SK-N-SH (cell line): ENCODE measurements around the gene CCT6B. TPM values are rescaled to one million over a fixed set of nuclear protein-coding genes. Genes with fewer than 3 reads are reported as not detected.

Experiments
- CTCF ChIA-PET: fragments of 300-600, 350-600 bp; formaldehyde crosslinking; extraction: SDS; loops from one replicate; lab custom pipeline; 2021; lab: Yijun Ruan, JAX
- POLR2A ChIA-PET: fragments of 350-600 bp; sonication (Branson Sonifier 250); formaldehyde crosslinking; extraction: SDS; loops from one replicate; lab custom pipeline; 2020; ENCODE audit warnings: antibody characterized with exemption, inconsistent platforms; lab: Yijun Ruan, JAX
- DNase-seq: peaks from one replicate; pipeline ENCODE4 v3.0.0; 2012
- H2AFZ ChIP-seq: fragments of 200-600 bp; sonication (generic); 2 replicates; pipeline ENCODE4 v1.8.1; 2016; ENCODE audit warnings: antibody characterized with exemption, mild to moderate bottlenecking, low read depth
- H3F3A ChIP-seq: fragments of 200-600 bp; sonication (generic); replicated peaks from 2 replicates; pipeline ENCODE3; 2016; ENCODE audit warnings: antibody characterized with exemption, mild to moderate bottlenecking; ENCODE audit not compliant: insufficient read depth
- H3K27ac ChIP-seq, 2 experiments: fragments of 200-500 bp in 1 of 2; fragments of 200-600 bp in 1 of 2; sonication (Bioruptor generic) in 1 of 2; sonication (generic), shearing (Covaris generic) in 1 of 2; 2 replicates each; pipeline versions ENCODE4 v1.5.1 to v1.6.1; 2014 to 2016; ENCODE audit warnings: low read depth in 2 of 2, inconsistent platforms in 1 of 2, low read length in 1 of 2, mild to moderate bottlenecking in 1 of 2, mixed read lengths in 1 of 2
- H3K27me3 ChIP-seq: fragments of 200-600 bp; sonication (generic), shearing (Covaris generic); 2 replicates; pipeline ENCODE4 v1.6.1; 2016; ENCODE audit warnings: mixed run types; ENCODE audit not compliant: insufficient read depth
- H3K36me3 ChIP-seq, 2 experiments: fragments of 200-500 bp in 1 of 2; fragments of 200-600 bp in 1 of 2; sonication (Bioruptor generic) in 1 of 2; sonication (generic) in 1 of 2; replicated peaks in 1 of 2; 2 replicates each; pipeline versions ENCODE3 to v1.5.1; 2014 to 2016; ENCODE audit warnings: low read length in 1 of 2, mild to moderate bottlenecking in 1 of 2; ENCODE audit not compliant: insufficient read depth in 2 of 2, control insufficient read depth in 1 of 2
- H3K4me1 ChIP-seq, 2 experiments: fragments of 200-500 bp in 1 of 2; fragments of 200-600 bp in 1 of 2; sonication (Bioruptor generic) in 1 of 2; sonication (generic), shearing (Covaris generic) in 1 of 2; 2 replicates each; pipeline versions ENCODE4 v1.5.1 to v1.6.1; 2014 to 2016; ENCODE audit warnings: low read depth in 1 of 2, low read length in 1 of 2, mixed run types in 1 of 2; ENCODE audit not compliant: insufficient read depth in 2 of 2, control insufficient read depth in 1 of 2
- H3K4me2 ChIP-seq: fragments of 200-600 bp; sonication (generic), shearing (Covaris generic); 2 replicates; pipeline ENCODE4 v1.6.1; 2017; ENCODE audit warnings: mixed run types
- H3K4me3 ChIP-seq, 2 experiments: fragments of 200-500 bp in 1 of 2; fragments of 200-600 bp in 1 of 2; sonication (Bioruptor generic) in 1 of 2; sonication (generic), shearing (Covaris generic) in 1 of 2; 2 replicates each; pipeline versions ENCODE4 v1.5.1 to v1.8.1; 2014 to 2016; ENCODE audit warnings: low read depth in 2 of 2, inconsistent platforms in 1 of 2, low read length in 1 of 2, mild to moderate bottlenecking in 1 of 2, mixed read lengths in 1 of 2, moderate library complexity in 1 of 2
- H3K79me2 ChIP-seq: fragments of 200-600 bp; sonication (generic); 2 replicates; pipeline ENCODE4 v1.8.1; 2017; ENCODE audit warnings: mild to moderate bottlenecking; ENCODE audit not compliant: insufficient read depth
- H3K9ac ChIP-seq: fragments of 200-600 bp; sonication (generic); 2 replicates; pipeline ENCODE4 v1.6.1; 2017; ENCODE audit warnings: mixed run types
- H3K9me2 ChIP-seq: fragments of 200-600 bp; sonication (generic); 2 replicates; pipeline ENCODE4 v1.6.1; 2017; ENCODE audit warnings: mixed run types
- H3K9me3 ChIP-seq: fragments of 200-600 bp; sonication (generic); 2 replicates; pipeline ENCODE4 v1.6.1; 2017; ENCODE audit warnings: mixed run types, mild to moderate bottlenecking, moderate library complexity
- H4K20me1 ChIP-seq: fragments of 200-600 bp; sonication (generic); 2 replicates; pipeline ENCODE4 v1.6.1; 2017; ENCODE audit warnings: mild to moderate bottlenecking, mixed run types; ENCODE audit not compliant: insufficient read depth
- EP300 ChIP-seq, 2 experiments: IDR thresholded peaks; 2 replicates each; pipeline versions ENCODE4 v1.4.0 to v1.6.1; 2012; ENCODE audit warnings: borderline replicate concordance in 1 of 2, low read depth in 1 of 2, low read length in 1 of 2
- FOXJ3 ChIP-seq: sonication (generic); formaldehyde crosslinking; IDR thresholded peaks from 2 replicates; pipeline ENCODE4 v1.5.1; 2020; ENCODE audit warnings: mild to moderate bottlenecking, missing genetic modification reagents
- FOXM1 ChIP-seq: IDR thresholded peaks from 2 replicates; pipeline ENCODE4 v1.4.0; 2012; ENCODE audit warnings: low read depth, mild to moderate bottlenecking
- GABPA ChIP-seq: IDR thresholded peaks from 2 replicates; pipeline ENCODE4 v1.4.0; 2012; ENCODE audit warnings: low read depth, mild to moderate bottlenecking
- GATA2 ChIP-seq: sonication (generic); formaldehyde crosslinking; IDR thresholded peaks from 2 replicates; pipeline ENCODE4 v1.5.0; 2020; ENCODE audit warnings: mild to moderate bottlenecking, missing genetic modification reagents
- MEF2A ChIP-seq: IDR thresholded peaks from 2 replicates; pipeline ENCODE4 v1.4.0; 2012; ENCODE audit warnings: low read depth, borderline replicate concordance
- NFIC ChIP-seq: IDR thresholded peaks from 2 replicates; pipeline ENCODE4 v1.4.0; 2012; ENCODE audit warnings: borderline replicate concordance
- NRF1 ChIP-seq: IDR thresholded peaks from 2 replicates; pipeline ENCODE4 v1.6.1; 2012; ENCODE audit warnings: low read depth, mild to moderate bottlenecking, low read length
- POLR2AphosphoS5 ChIP-seq: IDR thresholded peaks from 2 replicates; pipeline ENCODE4 v1.6.1; 2012; ENCODE audit warnings: low read depth, low read length
- RAD21 ChIP-seq: IDR thresholded peaks from 2 replicates; pipeline ENCODE4 v1.6.1; 2012; ENCODE audit warnings: mild to moderate bottlenecking, low read length
- RCOR1 ChIP-seq: fragments of 150-350 bp; IDR thresholded peaks from 2 replicates; pipeline ENCODE4 v1.6.1; 2017; ENCODE audit warnings: antibody characterized with exemption, low read length
- RFX5 ChIP-seq: IDR thresholded peaks from 2 replicates; pipeline ENCODE4 v1.6.1; 2012; ENCODE audit warnings: mild to moderate bottlenecking, improper control_type of control experiment, low read length
- SIN3A ChIP-seq: IDR thresholded peaks from 2 replicates; pipeline ENCODE4 v1.6.1; 2012; ENCODE audit warnings: low read depth, mild to moderate bottlenecking, low read length, moderate library complexity, borderline replicate concordance
- SMC3 ChIP-seq: IDR thresholded peaks from 2 replicates; pipeline ENCODE4 v1.6.1; 2012; ENCODE audit warnings: low read depth, low read length, improper control_type of control experiment
- TAF1 ChIP-seq: IDR thresholded peaks from 2 replicates; pipeline ENCODE4 v1.6.1; 2012; ENCODE audit warnings: low read depth, mild to moderate bottlenecking, low read length, moderate library complexity, borderline replicate concordance
- YY1 ChIP-seq: IDR thresholded peaks from 2 replicates; pipeline ENCODE4 v1.4.0; 2012; ENCODE audit warnings: low read depth, mild to moderate bottlenecking
- WGBS: methylation state at CpG from one replicate; pipeline ENCODE4 v1.1.6; 2017; ENCODE audit warnings: low lambda C conversion rate; 5-methylcytosine and 5-hydroxymethylcytosine counted together
- polyA plus RNA-seq, 3 experiments: library from polyadenylated mRNA; depleted of rRNA; stranded (reverse); fragments of >200 nt; gene quantifications; 2 replicates each; pipeline ENCODE4 v1.2.3, GENCODE V29; 2012
- TF ChIP-seq, protein P1 (sequence below): IDR thresholded peaks from 2 replicates; pipeline ENCODE4 v1.4.0; 2012; ENCODE audit warnings: low read depth
- TF ChIP-seq, protein P2 (sequence below): IDR thresholded peaks from 2 replicates; pipeline ENCODE4 v1.6.1; 2012; ENCODE audit warnings: mild to moderate bottlenecking, low read depth, low read length, moderate library complexity
- TF ChIP-seq, protein P3 (sequence below): IDR thresholded peaks from 2 replicates; pipeline ENCODE4 v1.4.0; 2012; ENCODE audit warnings: low read depth, borderline replicate concordance
- TF ChIP-seq, protein P4 (sequence below): fragments of 150-350 bp; IDR thresholded peaks from 2 replicates; pipeline ENCODE4 v1.6.1; 2017; ENCODE audit warnings: antibody characterized with exemption, low read length, low read depth, borderline replicate concordance

CCT6B gene
- polyA plus RNA-seq, 1 of the 3 experiments (the other 2 are of a cell fraction), result 0.48 TPM

DNA sequence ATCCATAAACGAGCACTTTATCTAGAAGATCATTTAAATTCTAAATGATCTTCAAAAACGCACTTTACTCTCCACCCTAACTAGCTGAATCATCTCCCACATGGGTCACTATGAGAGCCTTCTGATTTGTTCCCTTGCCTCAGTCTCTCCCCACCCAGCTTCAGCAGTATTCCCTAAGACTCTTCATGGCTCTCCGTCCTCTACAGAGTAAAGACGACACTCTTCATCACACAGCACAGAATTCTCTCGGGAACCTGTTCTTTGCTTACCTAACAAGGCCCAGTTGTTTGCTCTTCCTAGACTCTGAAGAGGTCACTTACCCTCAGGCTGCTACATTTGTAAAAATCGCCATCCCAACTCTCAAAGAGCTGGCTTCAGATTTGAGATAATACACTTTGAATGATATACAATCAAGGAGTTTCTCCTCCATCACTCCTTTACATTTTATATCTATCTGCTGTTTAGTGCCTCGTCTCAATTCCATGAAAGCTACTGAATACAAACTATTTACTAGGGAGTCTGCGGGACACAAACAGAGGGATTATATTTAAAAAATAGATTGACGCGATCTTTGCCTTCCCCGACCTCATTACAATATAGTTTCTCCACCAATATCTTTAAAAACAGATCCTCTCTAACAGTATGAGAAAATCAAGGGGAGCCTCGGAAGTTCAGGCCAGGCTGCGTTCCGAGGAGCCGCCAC lies 18.5 kb upstream of the CCT6B start:
- ChIA-PET POLR2A (interaction anchor here (2.0 kb wide), 1 partner anchor 19 kb away, joined by 12 read pairs; the partner anchor contains the start of genes CCT6B and ZNF830), CTCF (interaction anchor here (0.9 to 1.6 kb wide), 3 partner anchors 110 to 402 kb away, joined by 3 to 4 read pairs (median 3); no protein-coding TSS in a partner anchor)
- H4K20me1 ChIP-seq, result no peaks in the 10 kb centered on the region
- peaks cover 9% of the 10 kb centered on the region in 2 experiments for H3K36me3 ChIP-seq
- TF ChIP-seq MEF2A (no peak), RCOR1 (no peak), POLR2AphosphoS5 (0 out of 2 replicates have a peak, but pooled peaks have one; percentile 53)
- TF ChIP-seq, protein P1, sequence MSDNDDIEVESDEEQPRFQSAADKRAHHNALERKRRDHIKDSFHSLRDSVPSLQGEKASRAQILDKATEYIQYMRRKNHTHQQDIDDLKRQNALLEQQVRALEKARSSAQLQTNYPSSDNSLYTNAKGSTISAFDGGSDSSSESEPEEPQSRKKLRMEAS, result no peak
- DNase-seq, result no peak
- H3K79me2 ChIP-seq, result peaks cover 37% of the 10 kb centered on the region; the same call in 1 of the 2 replicates
- H3K27me3 ChIP-seq, result no peaks in the 10 kb centered on the region
- peak overlapping the region; percentile 91 for H3K9ac ChIP-seq
- peaks cover 0 to 15% of the 10 kb centered on the region in 2 experiments; a peak in 2 of 4 replicates for H3K4me1 ChIP-seq
- H3K9me3 ChIP-seq, result no peaks in the 10 kb centered on the region
- peak overlapping the region; percentile 71 to 80 for H3K4me3 ChIP-seq
- no peaks in the 10 kb centered on the region for H3K9me2 ChIP-seq
- WGBS, result 26% methylated on average over 15 of the region's 15 CpGs
- H3K4me2 ChIP-seq, result peak overlapping the region; percentile 78
- H2AFZ ChIP-seq, result peak overlapping the region; percentile 82
- peak overlapping the region; percentile 91 to 94; a peak in 3 of 4 replicates for H3K27ac ChIP-seq
- H3F3A ChIP-seq, result peaks cover 7% of the 10 kb centered on the region

DNA sequence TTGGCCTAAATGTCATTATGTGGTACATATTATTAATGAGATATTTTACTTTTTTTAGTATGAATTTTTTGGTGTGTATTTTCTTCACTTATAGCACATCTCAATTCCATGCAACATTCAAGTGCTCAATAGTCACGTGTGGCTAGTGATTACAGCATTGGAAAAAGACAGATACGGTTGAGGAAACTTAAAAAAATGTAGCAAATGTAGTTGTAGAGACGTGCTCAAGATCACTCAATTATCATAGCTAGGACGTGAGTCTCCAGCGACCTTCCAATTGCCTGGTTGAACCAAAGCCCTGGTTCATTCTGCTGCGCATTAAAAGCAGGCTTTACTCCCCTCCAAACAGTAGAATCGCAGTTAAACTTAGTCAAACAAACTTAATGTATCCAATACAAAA lies 17.9 kb upstream of the CCT6B start:
- Histone ChIP-seq H3F3A (peaks cover 7% of the 10 kb centered on the region), H3K9me2 (no peaks in the 10 kb centered on the region), H3K4me3 (no peak overlapping the region), H3K36me3 (peaks cover 6 to 7% of the 10 kb centered on the region in 2 experiments), H4K20me1 (no peaks in the 10 kb centered on the region), H3K9ac (no peak overlapping the region), H3K4me1 (peaks cover 0 to 15% of the 10 kb centered on the region in 2 experiments; a peak in 2 of 4 replicates), H3K9me3 (no peaks in the 10 kb centered on the region), H3K27ac (no peak overlapping the region), H3K27me3 (no peaks in the 10 kb centered on the region), H2AFZ (no peak overlapping the region), H3K4me2 (no peak overlapping the region), H3K79me2 (peaks cover 30% of the 10 kb centered on the region; the same call in 1 of the 2 replicates)
- no peak for DNase-seq
- WGBS, result 91% methylated on average over 7 of the region's 7 CpGs
- CTCF ChIA-PET, result interaction anchor here (0.9 to 1.6 kb wide), 4 partner anchors 12 to 401 kb away, joined by 3 to 4 read pairs (median 4); no protein-coding TSS in a partner anchor
- POLR2A ChIA-PET, result interaction anchor here (1.0 kb wide), 1 partner anchor 325 kb away, joined by 3 read pairs; no protein-coding TSS in a partner anchor
- no peak for TF ChIP-seq NFIC
- no peak for TF ChIP-seq NRF1
- no peak for TF ChIP-seq RAD21
- TF ChIP-seq EP300 (IDR thresholded peaks at IDR 0.05; ENCODE audit: borderline replicate concordance in 1 of 2, low read depth in 1 of 2, low read length in 1 of 2), result no peak
- no peak for TF ChIP-seq GABPA
- TF ChIP-seq, protein P2, sequence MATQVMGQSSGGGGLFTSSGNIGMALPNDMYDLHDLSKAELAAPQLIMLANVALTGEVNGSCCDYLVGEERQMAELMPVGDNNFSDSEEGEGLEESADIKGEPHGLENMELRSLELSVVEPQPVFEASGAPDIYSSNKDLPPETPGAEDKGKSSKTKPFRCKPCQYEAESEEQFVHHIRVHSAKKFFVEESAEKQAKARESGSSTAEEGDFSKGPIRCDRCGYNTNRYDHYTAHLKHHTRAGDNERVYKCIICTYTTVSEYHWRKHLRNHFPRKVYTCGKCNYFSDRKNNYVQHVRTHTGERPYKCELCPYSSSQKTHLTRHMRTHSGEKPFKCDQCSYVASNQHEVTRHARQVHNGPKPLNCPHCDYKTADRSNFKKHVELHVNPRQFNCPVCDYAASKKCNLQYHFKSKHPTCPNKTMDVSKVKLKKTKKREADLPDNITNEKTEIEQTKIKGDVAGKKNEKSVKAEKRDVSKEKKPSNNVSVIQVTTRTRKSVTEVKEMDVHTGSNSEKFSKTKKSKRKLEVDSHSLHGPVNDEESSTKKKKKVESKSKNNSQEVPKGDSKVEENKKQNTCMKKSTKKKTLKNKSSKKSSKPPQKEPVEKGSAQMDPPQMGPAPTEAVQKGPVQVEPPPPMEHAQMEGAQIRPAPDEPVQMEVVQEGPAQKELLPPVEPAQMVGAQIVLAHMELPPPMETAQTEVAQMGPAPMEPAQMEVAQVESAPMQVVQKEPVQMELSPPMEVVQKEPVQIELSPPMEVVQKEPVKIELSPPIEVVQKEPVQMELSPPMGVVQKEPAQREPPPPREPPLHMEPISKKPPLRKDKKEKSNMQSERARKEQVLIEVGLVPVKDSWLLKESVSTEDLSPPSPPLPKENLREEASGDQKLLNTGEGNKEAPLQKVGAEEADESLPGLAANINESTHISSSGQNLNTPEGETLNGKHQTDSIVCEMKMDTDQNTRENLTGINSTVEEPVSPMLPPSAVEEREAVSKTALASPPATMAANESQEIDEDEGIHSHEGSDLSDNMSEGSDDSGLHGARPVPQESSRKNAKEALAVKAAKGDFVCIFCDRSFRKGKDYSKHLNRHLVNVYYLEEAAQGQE, result no peak
- TF ChIP-seq GATA2, result no peak
- TF ChIP-seq, protein P3, sequence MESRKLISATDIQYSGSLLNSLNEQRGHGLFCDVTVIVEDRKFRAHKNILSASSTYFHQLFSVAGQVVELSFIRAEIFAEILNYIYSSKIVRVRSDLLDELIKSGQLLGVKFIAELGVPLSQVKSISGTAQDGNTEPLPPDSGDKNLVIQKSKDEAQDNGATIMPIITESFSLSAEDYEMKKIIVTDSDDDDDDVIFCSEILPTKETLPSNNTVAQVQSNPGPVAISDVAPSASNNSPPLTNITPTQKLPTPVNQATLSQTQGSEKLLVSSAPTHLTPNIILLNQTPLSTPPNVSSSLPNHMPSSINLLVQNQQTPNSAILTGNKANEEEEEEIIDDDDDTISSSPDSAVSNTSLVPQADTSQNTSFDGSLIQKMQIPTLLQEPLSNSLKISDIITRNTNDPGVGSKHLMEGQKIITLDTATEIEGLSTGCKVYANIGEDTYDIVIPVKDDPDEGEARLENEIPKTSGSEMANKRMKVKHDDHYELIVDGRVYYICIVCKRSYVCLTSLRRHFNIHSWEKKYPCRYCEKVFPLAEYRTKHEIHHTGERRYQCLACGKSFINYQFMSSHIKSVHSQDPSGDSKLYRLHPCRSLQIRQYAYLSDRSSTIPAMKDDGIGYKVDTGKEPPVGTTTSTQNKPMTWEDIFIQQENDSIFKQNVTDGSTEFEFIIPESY, result no peak
- no peak for TF ChIP-seq RFX5
- TF ChIP-seq YY1, result no peak
- TF ChIP-seq SIN3A, result no peak
- TF ChIP-seq, protein P4, sequence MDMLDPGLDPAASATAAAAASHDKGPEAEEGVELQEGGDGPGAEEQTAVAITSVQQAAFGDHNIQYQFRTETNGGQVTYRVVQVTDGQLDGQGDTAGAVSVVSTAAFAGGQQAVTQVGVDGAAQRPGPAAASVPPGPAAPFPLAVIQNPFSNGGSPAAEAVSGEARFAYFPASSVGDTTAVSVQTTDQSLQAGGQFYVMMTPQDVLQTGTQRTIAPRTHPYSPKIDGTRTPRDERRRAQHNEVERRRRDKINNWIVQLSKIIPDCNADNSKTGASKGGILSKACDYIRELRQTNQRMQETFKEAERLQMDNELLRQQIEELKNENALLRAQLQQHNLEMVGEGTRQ, result no peak
- TF ChIP-seq POLR2AphosphoS5, result no peak
- no peak for TF ChIP-seq SMC3
- TF ChIP-seq FOXM1, result no peak
- no peak for TF ChIP-seq TAF1
- TF ChIP-seq RCOR1, result no peak
- TF ChIP-seq FOXJ3 (CRISPR knock-in tag), result no peak
